ENCODE data around the gene MXRA7. TPM values are rescaled to one million over a fixed set of nuclear protein-coding genes. Genes with fewer than 3 reads are reported as not detected.
"Not testable (repeated sequence)": the region's sequence is repeated elsewhere in the genome, so short reads cannot be mapped to it uniquely, and the experiment has no call there.

Gene MXRA7
- total RNA-seq, 2 experiments from 2014 or later: 7.5 to 8.0 TPM

DNA sequence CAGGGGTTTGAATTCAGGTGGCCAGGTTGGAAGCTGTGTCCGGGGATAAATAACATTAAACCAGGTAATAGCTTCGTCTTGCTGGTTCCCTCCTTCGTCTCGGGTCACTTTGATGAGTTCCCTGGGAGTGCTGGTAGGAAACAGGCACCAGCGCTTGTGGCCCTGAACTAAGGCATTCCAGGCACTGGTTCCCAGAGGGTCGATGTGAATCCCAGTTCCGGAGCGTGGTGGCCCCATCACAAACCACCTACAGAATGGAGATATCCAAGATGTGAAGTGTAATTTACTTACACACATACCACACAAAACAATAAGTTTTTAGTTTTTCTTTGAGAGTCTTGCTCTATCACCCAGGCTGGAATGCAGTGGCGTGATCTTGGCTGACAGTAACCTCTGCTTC is 13.0 kb upstream of the MXRA7 start:
- Mint-ChIP-seq H3K27ac (no peak overlapping the region), H3K4me3 (no peak overlapping the region), H3K36me3 (peaks cover 56% of the 10 kb centered on the region), H3K27me3 (no peaks in the 10 kb centered on the region), H3K9me3 (no peaks in the 10 kb centered on the region), H3K4me1 (ENCODE audit: low read depth) (peaks cover 30% of the 10 kb centered on the region)
- CTCF ChIA-PET: interaction anchor here (4.4 kb wide), 1 partner anchor 10 kb away, joined by 21 read pairs; no protein-coding TSS in a partner anchor
- POLR2A ChIA-PET: interaction anchor here (1.2 kb wide), 1 partner anchor 12 kb away, joined by 3 read pairs; no protein-coding TSS in a partner anchor
- intact Hi-C loops (cut with micrococcal nuclease): no loop called here
- no peak for DNase-seq

DNA sequence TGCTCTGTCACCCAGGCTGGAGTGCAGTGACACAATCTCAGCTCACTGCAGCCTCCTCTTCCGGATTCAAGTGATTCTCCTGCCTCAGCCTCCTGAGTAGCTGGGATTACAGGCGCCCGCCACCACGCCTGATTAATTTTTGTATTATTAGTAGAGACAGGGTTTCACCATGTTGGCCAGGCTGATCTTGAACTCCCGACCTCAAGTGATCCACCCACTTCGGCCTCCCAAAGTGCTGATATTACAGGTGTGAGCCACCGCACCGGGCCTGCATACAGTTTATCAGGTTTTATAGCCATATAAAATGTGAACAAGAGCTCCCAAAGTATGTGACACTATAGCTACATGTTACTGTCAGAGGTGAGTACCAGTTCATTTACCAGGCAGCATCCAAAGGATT is 12.2 kb upstream of the MXRA7 start:
- H3K4me3 Mint-ChIP-seq: not testable (repeated sequence)

GRCh38 chr17:76722279-76722678 is 11.5 kb upstream of the MXRA7 start:
- no peaks in the 10 kb centered on the region for H3K9me3 Mint-ChIP-seq
- CTCF ChIA-PET: interaction anchor here (4.4 kb wide), 1 partner anchor 8 kb away, joined by 21 read pairs; no protein-coding TSS in a partner anchor
- H3K27ac Mint-ChIP-seq: no peak overlapping the region
- intact Hi-C loops (cut with micrococcal nuclease): no loop called here
- peaks cover 27% of the 10 kb centered on the region for H3K4me1 Mint-ChIP-seq (ENCODE audit: low read depth)
- DNase-seq: no peak
- no peak overlapping the region for H3K4me3 Mint-ChIP-seq
- peaks cover 63% of the 10 kb centered on the region for H3K36me3 Mint-ChIP-seq
- POLR2A ChIA-PET: interaction anchor here (1.0 kb wide), 1 partner anchor 13 kb away, joined by 3 read pairs; no protein-coding TSS in a partner anchor
- H3K27me3 Mint-ChIP-seq: no peaks in the 10 kb centered on the region

More for the DNA sequence above, 12.2 kb upstream of the MXRA7 start:
- Mint-ChIP-seq H3K36me3 (peaks cover 64% of the 10 kb centered on the region), H3K4me1 (ENCODE audit: low read depth) (peaks cover 30% of the 10 kb centered on the region)
- H3K27ac Mint-ChIP-seq; intact Hi-C loops (cut with micrococcal nuclease); H3K27me3 Mint-ChIP-seq; DNase-seq; H3K9me3 Mint-ChIP-seq: not testable (repeated sequence)
- POLR2A ChIA-PET: interaction anchor here (0.6 to 1.2 kb wide), 3 partner anchors 11 to 30 kb away, joined by 3 read pairs; no protein-coding TSS in a partner anchor
- CTCF ChIA-PET: interaction anchor here (4.4 kb wide), 1 partner anchor 9 kb away, joined by 21 read pairs; no protein-coding TSS in a partner anchor

DNA sequence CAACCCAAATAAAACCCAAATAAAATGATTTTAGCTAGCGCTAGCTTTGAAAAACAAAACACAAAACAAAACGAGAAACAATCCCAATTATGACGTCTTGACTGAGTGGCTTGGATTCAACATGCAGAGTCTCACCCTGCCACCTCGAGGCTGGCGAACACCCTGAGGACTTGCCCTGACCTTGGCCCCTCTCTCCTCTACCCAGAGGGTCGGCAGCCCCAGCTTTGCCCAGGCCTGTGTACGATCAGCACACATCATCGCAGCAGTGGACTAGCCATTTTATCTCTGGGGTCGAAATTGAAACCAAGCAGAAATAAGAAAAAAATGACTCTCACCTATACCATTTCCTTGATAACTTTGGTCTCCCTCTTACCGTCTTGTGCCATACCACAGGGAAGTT is 10.7 kb upstream of the MXRA7 start:
- no peak for DNase-seq
- no peak overlapping the region for H3K27ac Mint-ChIP-seq
- ChIA-PET CTCF (interaction anchor here (1.0 kb wide), 1 partner anchor 98 kb away, joined by 3 read pairs; no protein-coding TSS in a partner anchor), POLR2A (no interaction called here)
- H3K4me3 Mint-ChIP-seq: no peak overlapping the region
- H3K9me3 Mint-ChIP-seq: no peaks in the 10 kb centered on the region
- intact Hi-C loops (cut with micrococcal nuclease): no loop called here
- peaks cover 31% of the 10 kb centered on the region for H3K4me1 Mint-ChIP-seq (ENCODE audit: low read depth)
- peaks cover 69% of the 10 kb centered on the region for H3K36me3 Mint-ChIP-seq
- no peaks in the 10 kb centered on the region for H3K27me3 Mint-ChIP-seq

GRCh38 chr17:76720941-76721340 is 10.2 kb upstream of the MXRA7 start:
- POLR2A ChIA-PET: no interaction called here

GRCh38 chr17:76720211-76720610 is 9.4 kb upstream of the MXRA7 start:
- no peaks in the 10 kb centered on the region for H3K27me3 Mint-ChIP-seq
- DNase-seq: no peak
- CTCF ChIA-PET: no interaction called here
- no peak overlapping the region for H3K4me3 Mint-ChIP-seq
- no peak overlapping the region for H3K27ac Mint-ChIP-seq
- no peaks in the 10 kb centered on the region for H3K9me3 Mint-ChIP-seq
- peaks cover 68% of the 10 kb centered on the region for H3K36me3 Mint-ChIP-seq
- peaks cover 38% of the 10 kb centered on the region for H3K4me1 Mint-ChIP-seq (ENCODE audit: low read depth)
- intact Hi-C loops (cut with micrococcal nuclease): no loop called here
- POLR2A ChIA-PET: no interaction called here

More at GRCh38 chr17:76720941-76721340, 10.2 kb upstream of the MXRA7 start:
- CTCF ChIA-PET: interaction anchor here (1.0 kb wide), 1 partner anchor 97 kb away, joined by 3 read pairs; no protein-coding TSS in a partner anchor
- Mint-ChIP-seq H3K27me3 (no peaks in the 10 kb centered on the region), H3K4me3 (no peak overlapping the region), H3K4me1 (ENCODE audit: low read depth) (peaks cover 36% of the 10 kb centered on the region), H3K36me3 (peaks cover 71% of the 10 kb centered on the region), H3K27ac (no peak overlapping the region), H3K9me3 (no peaks in the 10 kb centered on the region)
- no peak for DNase-seq
- intact Hi-C loops (cut with micrococcal nuclease): no loop called here

DNA sequence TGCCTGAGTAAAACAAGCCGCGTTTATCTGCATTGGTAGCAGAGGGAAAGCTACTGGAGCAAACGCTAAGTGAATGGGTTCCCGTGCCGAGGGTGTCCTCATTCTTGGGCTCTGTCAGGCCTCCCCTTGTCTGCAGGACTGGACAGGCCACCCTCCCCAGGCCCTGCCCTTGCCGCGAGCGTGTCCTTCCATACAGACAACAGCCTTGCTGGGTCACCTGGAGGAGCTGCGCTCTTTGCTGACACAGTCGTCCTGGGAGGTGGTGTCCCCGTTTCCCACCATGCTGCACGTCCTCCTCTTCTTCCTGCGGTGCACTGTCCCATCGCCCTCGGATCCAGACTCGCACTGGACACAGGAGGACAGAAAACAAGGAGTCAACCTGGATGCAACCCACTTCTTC is 7.8 kb upstream of the MXRA7 start:
- H3K9me3 Mint-ChIP-seq: no peaks in the 10 kb centered on the region
- DNase-seq: no peak
- intact Hi-C loops (cut with micrococcal nuclease): no loop called here
- ChIA-PET POLR2A (no interaction called here), CTCF (interaction anchor here (0.9 to 2.6 kb wide), 4 partner anchors 9 to 196 kb away, joined by 3 to 11 read pairs (median 4); no protein-coding TSS in a partner anchor)
- H3K4me1 Mint-ChIP-seq (ENCODE audit: low read depth): peaks cover 34% of the 10 kb centered on the region
- H3K36me3 Mint-ChIP-seq: peaks cover 64% of the 10 kb centered on the region
- H3K27me3 Mint-ChIP-seq: no peaks in the 10 kb centered on the region
- H3K4me3 Mint-ChIP-seq: no peak overlapping the region
- no peak overlapping the region for H3K27ac Mint-ChIP-seq

GRCh38 chr17:76716839-76717215 is 6.1 kb upstream of the MXRA7 start:
- intact Hi-C loops (cut with micrococcal nuclease): no loop called here
- Mint-ChIP-seq H3K4me3 (no peak overlapping the region), H3K27me3 (no peaks in the 10 kb centered on the region), H3K27ac (no peak overlapping the region), H3K4me1 (ENCODE audit: low read depth) (peaks cover 27% of the 10 kb centered on the region), H3K9me3 (no peaks in the 10 kb centered on the region), H3K36me3 (peaks cover 55% of the 10 kb centered on the region)
- POLR2A ChIA-PET: interaction anchor here (2.1 kb wide), 1 partner anchor 9 kb away, joined by 13 read pairs; the partner anchor contains the start of genes JMJD6 and METTL23
- DNase-seq: no peak
- CTCF ChIA-PET: interaction anchor here (0.9 to 3.9 kb wide), 6 partner anchors 9 to 194 kb away, joined by 3 to 16 read pairs (median 6); partner anchors contain the start of genes JMJD6 and METTL23

DNA sequence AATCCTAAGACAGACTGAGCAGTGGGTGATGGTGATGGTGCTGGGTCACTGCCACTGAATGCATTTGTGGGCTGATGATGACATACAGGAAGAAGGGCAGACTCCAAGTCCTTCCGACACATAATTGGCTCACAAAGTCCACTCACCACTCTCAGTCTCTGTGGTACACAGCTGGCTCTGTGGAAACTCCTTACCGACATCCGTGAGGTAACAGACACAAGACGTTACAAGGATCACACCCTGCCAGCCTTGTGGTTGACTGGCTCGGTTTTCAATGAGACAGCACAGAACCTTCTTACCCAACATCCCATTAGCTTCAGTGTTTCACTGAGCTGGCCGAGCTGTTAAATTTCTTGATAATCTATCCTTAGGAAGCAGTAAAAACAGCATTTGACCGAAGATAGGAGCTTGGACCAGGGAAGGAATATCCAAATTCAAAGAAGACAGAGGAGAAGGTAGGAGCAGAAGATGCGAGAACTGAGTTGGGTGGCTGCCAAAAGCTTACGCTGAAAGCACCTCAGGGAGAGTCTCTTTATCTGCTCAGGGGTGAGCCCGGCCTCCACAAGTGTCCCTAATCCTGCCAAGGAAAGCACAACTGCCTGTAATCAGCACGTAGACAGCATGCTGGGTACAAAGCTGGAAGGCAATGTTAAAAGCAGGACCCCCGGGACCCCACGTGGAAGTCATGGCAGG is 5.5 kb upstream of the MXRA7 start:
- Mint-ChIP-seq H3K9me3 (no peaks in the 10 kb centered on the region), H3K36me3 (peaks cover 51% of the 10 kb centered on the region), H3K4me3 (no peak overlapping the region), H3K27ac (peak overlapping the region; percentile 71), H3K4me1 (ENCODE audit: low read depth) (peaks cover 26% of the 10 kb centered on the region), H3K27me3 (no peaks in the 10 kb centered on the region)
- CTCF ChIA-PET: interaction anchor here (0.9 to 3.9 kb wide), 5 partner anchors 8 to 193 kb away, joined by 3 to 16 read pairs (median 9); partner anchors contain the start of genes JMJD6 and METTL23
- DNase-seq: peak; percentile 64
- intact Hi-C loops (cut with micrococcal nuclease): no loop called here
- POLR2A ChIA-PET: interaction anchor here (2.1 kb wide), 1 partner anchor 9 kb away, joined by 13 read pairs; the partner anchor contains the start of genes JMJD6 and METTL23

DNA sequence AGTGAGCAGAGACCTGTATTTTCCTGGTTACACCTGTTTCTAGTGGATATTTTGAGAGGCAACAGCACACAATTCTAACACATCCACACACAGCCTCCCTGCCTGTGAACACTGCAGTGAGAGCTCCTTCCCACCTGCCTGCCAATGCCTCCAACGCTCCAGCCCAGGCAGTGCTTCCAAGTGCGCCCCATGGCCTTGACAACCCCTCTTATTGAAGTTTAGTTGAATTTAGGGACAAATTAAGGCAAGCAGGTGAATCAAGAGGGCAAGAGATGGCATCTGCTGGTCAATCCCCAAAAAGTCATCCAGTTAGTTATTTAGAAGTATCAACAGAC is 4.7 kb upstream of the MXRA7 start:
- Mint-ChIP-seq H3K36me3 (peaks cover 45% of the 10 kb centered on the region), H3K4me1 (ENCODE audit: low read depth) (peaks cover 29% of the 10 kb centered on the region), H3K27ac (no peak overlapping the region), H3K27me3 (no peaks in the 10 kb centered on the region), H3K9me3 (no peaks in the 10 kb centered on the region), H3K4me3 (no peak overlapping the region)
- intact Hi-C loops (cut with micrococcal nuclease): loop anchor here (2.0 kb wide), 1 partner anchor 45 kb away; no protein-coding TSS in a partner anchor
- CTCF ChIA-PET: interaction anchor here (0.6 to 3.9 kb wide), 8 partner anchors 9 to 192 kb away, joined by 3 to 21 read pairs (median 8); partner anchors contain the start of gene JMJD6
- POLR2A ChIA-PET: interaction anchor here (2.1 kb wide), 1 partner anchor 10 kb away, joined by 13 read pairs; the partner anchor contains the start of genes JMJD6 and METTL23
- DNase-seq: no peak

GRCh38 chr17:76714822-76715495 is 4.2 kb upstream of the MXRA7 start:
- peaks cover 29% of the 10 kb centered on the region for H3K4me1 Mint-ChIP-seq (ENCODE audit: low read depth)
- H3K36me3 Mint-ChIP-seq: peaks cover 42% of the 10 kb centered on the region
- no peaks in the 10 kb centered on the region for H3K27me3 Mint-ChIP-seq
- H3K27ac Mint-ChIP-seq: peak overlapping the region; percentile 24
- POLR2A ChIA-PET: no interaction called here
- CTCF ChIA-PET: interaction anchor here (0.6 to 3.9 kb wide), 13 partner anchors 9 to 192 kb away, joined by 3 to 21 read pairs (median 6); partner anchors contain the start of gene JMJD6
- intact Hi-C loops (cut with micrococcal nuclease): loop anchor here (2.0 kb wide), 1 partner anchor 44 kb away; no protein-coding TSS in a partner anchor
- no peak overlapping the region for H3K4me3 Mint-ChIP-seq
- H3K9me3 Mint-ChIP-seq: no peaks in the 10 kb centered on the region
- DNase-seq: peak; percentile 79

DNA sequence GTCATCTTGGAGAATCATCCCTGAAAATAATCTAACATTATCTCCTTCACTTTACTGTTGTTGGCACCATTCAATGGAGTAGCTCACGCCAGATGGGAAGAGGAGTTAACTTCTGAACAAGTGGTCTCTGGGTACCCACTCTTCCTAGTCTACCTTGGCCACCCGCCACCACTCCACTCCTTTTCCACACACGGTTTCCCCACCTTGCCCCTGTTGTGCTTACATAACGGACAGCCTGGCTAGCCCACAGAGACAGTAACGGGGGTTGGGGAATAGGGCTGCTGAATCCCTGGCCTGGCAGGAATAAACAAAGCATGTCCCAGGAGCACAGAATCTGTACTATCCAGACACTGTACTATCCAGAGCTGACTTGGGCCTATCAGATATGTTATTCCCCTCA is 3.6 kb upstream of the MXRA7 start:
- CTCF ChIA-PET: interaction anchor here (0.6 to 3.9 kb wide), 17 partner anchors 10 to 191 kb away, joined by 3 to 21 read pairs (median 5); partner anchors contain the start of genes JMJD6 and MFSD11
- no peak for DNase-seq
- Mint-ChIP-seq H3K27me3 (no peaks in the 10 kb centered on the region), H3K36me3 (peaks cover 38% of the 10 kb centered on the region), H3K9me3 (no peaks in the 10 kb centered on the region), H3K4me3 (no peak overlapping the region), H3K4me1 (ENCODE audit: low read depth) (peaks cover 29% of the 10 kb centered on the region), H3K27ac (no peak overlapping the region)
- POLR2A ChIA-PET: no interaction called here
- intact Hi-C loops (cut with micrococcal nuclease): loop anchor here (2.0 kb wide), 1 partner anchor 44 kb away; no protein-coding TSS in a partner anchor

All from activated CD4-positive, alpha-beta memory T cell treated with anti-CD3 and anti-CD28 coated beads for 36 hours (primary cell).